ENCODE measurements around the gene ABCC10. TPM values are rescaled to one million over a fixed set of nuclear protein-coding genes. Genes with fewer than 3 reads are reported as not detected.
"Not testable (repeated sequence)": the region's sequence is repeated elsewhere in the genome, so short reads cannot be mapped to it uniquely, and the experiment has no call there.

Gene ABCC10
- 16.8 TPM for polyA plus RNA-seq (2012; ENCODE audit: missing spikeins)

GRCh38 chr6:43427406-43428111, at the start of gene ABCC10:
Gene ABCC10, plus strand, starts transcription at chr6:43427541. Its CDS starts 438 bp downstream, at chr6:43427979.
- FAIRE-seq (peak; percentile 99), DNase-seq (ENCODE audit: insufficient read length) (peak; percentile 92)
- peak; percentile 72; the same call in 1 of the 2 replicates for TF ChIP-seq POLR2A (IDR thresholded peaks at IDR 0.05; ENCODE audit: low read depth, low read length)
- TF ChIP-seq POLR2AphosphoS5 (IDR thresholded peaks at IDR 0.05; ENCODE audit: low read depth, low read length), result peak; percentile 72
- peak; percentile 11; the same call in 1 of the 2 replicates for TF ChIP-seq TAF1 (IDR thresholded peaks at IDR 0.05; ENCODE audit: borderline replicate concordance, low read depth, low read length)

GRCh38 chr6:43377710-43378229, 49.6 kb upstream of the ABCC10 start:
- TF ChIP-seq POLR2AphosphoS5 (IDR thresholded peaks at IDR 0.05; ENCODE audit: low read depth, low read length), result no peak
- TF ChIP-seq TAF1 (IDR thresholded peaks at IDR 0.05; ENCODE audit: borderline replicate concordance, low read depth, low read length), result no peak
- no peak for TF ChIP-seq POLR2A (IDR thresholded peaks at IDR 0.05; ENCODE audit: low read depth, low read length)
- peak; percentile 68 for FAIRE-seq
- DNase-seq (ENCODE audit: insufficient read length), result no peak

- DNase-seq (ENCODE audit: insufficient read length), result no peak
- no peak for FAIRE-seq
- TF ChIP-seq TAF1 (IDR thresholded peaks at IDR 0.05; ENCODE audit: borderline replicate concordance, low read depth, low read length) (no peak), POLR2AphosphoS5 (IDR thresholded peaks at IDR 0.05; ENCODE audit: low read depth, low read length) (no peak), POLR2A (IDR thresholded peaks at IDR 0.05; ENCODE audit: low read depth, low read length) (no peak)
These were observed 48.7 kb upstream of the ABCC10 start for GRCh38 chr6:43378631-43379030.

GRCh38 chr6:43380858-43381257, 46.5 kb upstream of the ABCC10 start:
- not testable (repeated sequence) for FAIRE-seq; DNase-seq (ENCODE audit: insufficient read length)

- DNase-seq (ENCODE audit: insufficient read length), result no peak
- TF ChIP-seq POLR2A (IDR thresholded peaks at IDR 0.05; ENCODE audit: low read depth, low read length) (no peak), POLR2AphosphoS5 (IDR thresholded peaks at IDR 0.05; ENCODE audit: low read depth, low read length) (no peak), TAF1 (IDR thresholded peaks at IDR 0.05; ENCODE audit: borderline replicate concordance, low read depth, low read length) (no peak)
- FAIRE-seq, result peak; percentile 63
These were observed 44.2 kb upstream of the ABCC10 start for GRCh38 chr6:43383021-43383667.

- FAIRE-seq (peak; percentile 63), DNase-seq (ENCODE audit: insufficient read length) (no peak)
- TF ChIP-seq TAF1 (IDR thresholded peaks at IDR 0.05; ENCODE audit: borderline replicate concordance, low read depth, low read length) (no peak), POLR2AphosphoS5 (IDR thresholded peaks at IDR 0.05; ENCODE audit: low read depth, low read length) (no peak), POLR2A (IDR thresholded peaks at IDR 0.05; ENCODE audit: low read depth, low read length) (no peak)
These were observed 40.8 kb upstream of the ABCC10 start for GRCh38 chr6:43386492-43386891.

GRCh38 chr6:43389730-43390295, 37.5 kb upstream of the ABCC10 start:
- DNase-seq (ENCODE audit: insufficient read length) (no peak), FAIRE-seq (no peak)
- TF ChIP-seq TAF1 (IDR thresholded peaks at IDR 0.05; ENCODE audit: borderline replicate concordance, low read depth, low read length), result no peak
- no peak for TF ChIP-seq POLR2AphosphoS5 (IDR thresholded peaks at IDR 0.05; ENCODE audit: low read depth, low read length)
- no peak for TF ChIP-seq POLR2A (IDR thresholded peaks at IDR 0.05; ENCODE audit: low read depth, low read length)

- DNase-seq (ENCODE audit: insufficient read length); FAIRE-seq: not testable (repeated sequence)
These were observed 36.4 kb upstream of the ABCC10 start for GRCh38 chr6:43390753-43391439.

- no peak for FAIRE-seq
- DNase-seq (ENCODE audit: insufficient read length), result no peak
- TF ChIP-seq TAF1 (IDR thresholded peaks at IDR 0.05; ENCODE audit: borderline replicate concordance, low read depth, low read length) (no peak), POLR2A (IDR thresholded peaks at IDR 0.05; ENCODE audit: low read depth, low read length) (no peak), POLR2AphosphoS5 (IDR thresholded peaks at IDR 0.05; ENCODE audit: low read depth, low read length) (no peak)
These were observed 35.8 kb upstream of the ABCC10 start for GRCh38 chr6:43391440-43392031.

- DNase-seq (ENCODE audit: insufficient read length); FAIRE-seq: not testable (repeated sequence)
These were observed 34.2 kb upstream of the ABCC10 start for GRCh38 chr6:43393133-43393532.

- DNase-seq (ENCODE audit: insufficient read length), result no peak
- no peak for TF ChIP-seq POLR2AphosphoS5 (IDR thresholded peaks at IDR 0.05; ENCODE audit: low read depth, low read length)
- TF ChIP-seq POLR2A (IDR thresholded peaks at IDR 0.05; ENCODE audit: low read depth, low read length), result no peak
- TF ChIP-seq TAF1 (IDR thresholded peaks at IDR 0.05; ENCODE audit: borderline replicate concordance, low read depth, low read length), result no peak
- FAIRE-seq, result peak; percentile 9
These were observed 33.7 kb upstream of the ABCC10 start for GRCh38 chr6:43393602-43394001.

All from GM12892 (cell line).